ENCODE results near the gene ANKRD60. TPM values are rescaled to one million over a fixed set of nuclear protein-coding genes. Genes with fewer than 3 reads are reported as not detected.

ANKRD60 gene
- total RNA-seq, 1 donor from 2014 or later, result not detected

DNA sequence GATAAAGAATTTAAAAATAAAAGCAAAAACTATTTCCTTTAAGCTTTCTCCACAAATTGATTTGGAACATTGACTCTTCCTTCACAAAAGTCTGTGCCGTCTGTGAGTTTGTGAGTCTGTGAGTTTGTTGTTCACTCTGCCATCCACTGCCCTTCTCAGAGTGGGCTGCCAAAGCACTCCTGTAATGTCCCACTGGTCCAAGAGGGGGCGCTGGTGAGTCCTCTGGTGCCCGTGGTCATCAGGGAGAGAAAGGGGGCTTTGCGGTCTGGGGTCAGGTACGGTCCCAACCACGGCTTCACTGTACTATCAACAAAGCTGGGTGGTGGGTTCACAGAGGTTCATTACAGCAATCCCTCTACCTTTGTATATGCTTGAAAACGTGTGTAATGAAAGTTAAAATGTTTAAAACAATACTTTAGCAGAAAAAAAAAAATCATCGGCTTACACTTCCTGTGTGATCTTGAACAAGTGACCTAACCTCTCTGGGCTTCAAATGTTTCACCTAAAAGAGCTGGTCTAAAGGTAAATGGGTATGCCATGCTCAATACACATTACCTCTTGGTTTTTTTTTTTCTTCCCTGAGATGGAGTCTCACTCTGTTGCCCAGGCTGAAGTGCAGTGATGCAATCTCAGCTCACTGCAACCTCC, 5.6 kb upstream of the ANKRD60 start:
- DNase-seq (ENCODE audit: low spot score in 2 of 2, unreplicated experiment in 2 of 2), result peak in 1 of 2 experiments; percentile 62
- H3K27me3 Mint-ChIP-seq (ENCODE audit: low read depth), result peaks cover 54% of the 10 kb centered on the region
- peaks cover 12% of the 10 kb centered on the region for H3K4me1 Mint-ChIP-seq
- peak; percentile 41 for TF ChIP-seq CTCF (IDR thresholded peaks at IDR 0.05; ENCODE audit: unreplicated experiment)
- H3K4me3 Mint-ChIP-seq, result no peak overlapping the region
- H3K36me3 Mint-ChIP-seq, result no peaks in the 10 kb centered on the region
- H3K9me3 Mint-ChIP-seq, result no peaks in the 10 kb centered on the region
- H3K27ac Mint-ChIP-seq, result no peak overlapping the region

DNA sequence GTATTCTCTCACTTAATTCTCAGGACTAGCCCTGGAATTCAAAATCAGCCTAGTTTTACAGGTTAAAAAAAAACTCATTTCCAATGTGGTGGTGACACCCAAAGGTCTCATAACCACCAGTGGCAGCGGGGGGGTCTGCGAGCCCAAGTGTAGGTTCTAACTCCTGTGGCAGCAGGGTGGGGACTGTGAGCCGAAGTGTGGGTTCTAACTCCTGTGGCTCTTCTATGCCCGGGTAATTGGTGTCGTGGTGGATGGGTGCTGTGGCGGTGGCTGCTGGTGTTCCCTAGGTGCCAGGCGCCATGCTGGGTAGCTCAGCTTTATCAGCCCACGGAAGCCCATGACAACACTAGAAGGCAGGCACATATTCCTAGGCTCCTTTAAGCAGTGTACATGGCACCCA, 4.9 kb upstream of the ANKRD60 start:
- TF ChIP-seq CTCF (IDR thresholded peaks at IDR 0.05; ENCODE audit: unreplicated experiment), result no peak
- no peak for DNase-seq (ENCODE audit: low spot score in 2 of 2, unreplicated experiment in 2 of 2)
- H3K9me3 Mint-ChIP-seq, result no peaks in the 10 kb centered on the region
- H3K4me3 Mint-ChIP-seq, result no peak overlapping the region
- H3K36me3 Mint-ChIP-seq, result no peaks in the 10 kb centered on the region
- no peak overlapping the region for H3K27ac Mint-ChIP-seq
- peaks cover 59% of the 10 kb centered on the region for H3K27me3 Mint-ChIP-seq (ENCODE audit: low read depth)
- peaks cover 16% of the 10 kb centered on the region for H3K4me1 Mint-ChIP-seq

DNA sequence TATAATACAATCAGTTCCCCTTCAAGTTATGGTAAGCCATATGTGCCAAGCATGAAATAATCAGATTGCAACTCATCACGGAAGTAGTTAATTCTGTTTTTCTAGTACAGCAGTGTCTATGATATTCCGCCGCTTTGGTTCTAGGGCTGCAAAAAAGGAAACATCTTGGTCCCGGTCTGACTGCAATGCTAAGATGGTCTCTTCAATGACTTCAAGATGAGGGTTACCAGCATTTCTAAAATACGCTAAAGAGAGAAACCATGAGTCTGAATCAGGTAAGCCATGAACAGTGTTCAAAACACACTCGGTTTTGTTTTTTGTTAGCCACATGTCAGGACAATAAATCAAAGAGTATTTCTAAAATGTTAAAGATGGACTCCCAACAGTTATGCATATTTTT, 3.2 kb upstream of the ANKRD60 start:
- H3K4me3 Mint-ChIP-seq, result no peak overlapping the region
- DNase-seq (ENCODE audit: low spot score in 2 of 2, unreplicated experiment in 2 of 2), result no peak
- H3K36me3 Mint-ChIP-seq, result no peaks in the 10 kb centered on the region
- no peak overlapping the region for H3K27ac Mint-ChIP-seq
- peaks cover 70% of the 10 kb centered on the region for H3K27me3 Mint-ChIP-seq (ENCODE audit: low read depth)
- H3K9me3 Mint-ChIP-seq, result peaks cover 4% of the 10 kb centered on the region
- H3K4me1 Mint-ChIP-seq, result peaks cover 13% of the 10 kb centered on the region
- no peak for TF ChIP-seq CTCF (IDR thresholded peaks at IDR 0.05; ENCODE audit: unreplicated experiment)

GRCh38 chr20:58229198-58229798, 845 bp upstream of the ANKRD60 start:
- H3K27me3 Mint-ChIP-seq (ENCODE audit: low read depth), result peaks cover 74% of the 10 kb centered on the region
- DNase-seq (ENCODE audit: low spot score in 2 of 2, unreplicated experiment in 2 of 2), result no peak
- peaks cover 15% of the 10 kb centered on the region for H3K4me1 Mint-ChIP-seq
- no peak overlapping the region for H3K27ac Mint-ChIP-seq
- H3K4me3 Mint-ChIP-seq, result peak overlapping the region; percentile 69
- peaks cover 4% of the 10 kb centered on the region for H3K9me3 Mint-ChIP-seq
- TF ChIP-seq CTCF (IDR thresholded peaks at IDR 0.05; ENCODE audit: unreplicated experiment), result no peak
- H3K36me3 Mint-ChIP-seq, result no peaks in the 10 kb centered on the region

GRCh38 chr20:58228103-58228483, 360 bp downstream of the ANKRD60 start:
- no peak for DNase-seq (ENCODE audit: low spot score in 2 of 2, unreplicated experiment in 2 of 2)
- Mint-ChIP-seq H3K27me3 (ENCODE audit: low read depth) (peaks cover 84% of the 10 kb centered on the region), H3K4me1 (peaks cover 16% of the 10 kb centered on the region), H3K36me3 (no peaks in the 10 kb centered on the region), H3K9me3 (peaks cover 4% of the 10 kb centered on the region), H3K4me3 (peak overlapping the region; percentile 36), H3K27ac (no peak overlapping the region)
- no peak for TF ChIP-seq CTCF (IDR thresholded peaks at IDR 0.05; ENCODE audit: unreplicated experiment)

All from mesothelial cell of epicardium (in vitro differentiated cells).